OCI-LY1 (cell line): ENCODE measurements around the gene CTNNBL1.

Experiments
- CTCF ChIP-seq: fragments of 200-600 bp; sonication (generic), shearing (Covaris generic); IDR thresholded peaks from 2 replicates; pipeline ENCODE4 v1.5.1; 2017; ENCODE audit warnings: mild to moderate bottlenecking, antibody characterized with exemption, low read length, moderate library complexity, mixed read lengths
- EZH2 ChIP-seq: fragments of 200-600 bp; sonication (generic), shearing (Covaris generic); IDR thresholded peaks from 2 replicates; pipeline ENCODE4 v1.8.0; 2017; ENCODE audit warnings: borderline replicate concordance, mixed run types, mild to moderate bottlenecking, antibody characterized with exemption, low read length, moderate library complexity, mixed read lengths

GRCh38 chr20:37829128-37829527 lies 135.3 kb downstream of the CTNNBL1 start:
- TF ChIP-seq CTCF (no peak), EZH2 (no peak)
